ENCODE data around the gene SELENOT.

SELENOT gene

DNA sequence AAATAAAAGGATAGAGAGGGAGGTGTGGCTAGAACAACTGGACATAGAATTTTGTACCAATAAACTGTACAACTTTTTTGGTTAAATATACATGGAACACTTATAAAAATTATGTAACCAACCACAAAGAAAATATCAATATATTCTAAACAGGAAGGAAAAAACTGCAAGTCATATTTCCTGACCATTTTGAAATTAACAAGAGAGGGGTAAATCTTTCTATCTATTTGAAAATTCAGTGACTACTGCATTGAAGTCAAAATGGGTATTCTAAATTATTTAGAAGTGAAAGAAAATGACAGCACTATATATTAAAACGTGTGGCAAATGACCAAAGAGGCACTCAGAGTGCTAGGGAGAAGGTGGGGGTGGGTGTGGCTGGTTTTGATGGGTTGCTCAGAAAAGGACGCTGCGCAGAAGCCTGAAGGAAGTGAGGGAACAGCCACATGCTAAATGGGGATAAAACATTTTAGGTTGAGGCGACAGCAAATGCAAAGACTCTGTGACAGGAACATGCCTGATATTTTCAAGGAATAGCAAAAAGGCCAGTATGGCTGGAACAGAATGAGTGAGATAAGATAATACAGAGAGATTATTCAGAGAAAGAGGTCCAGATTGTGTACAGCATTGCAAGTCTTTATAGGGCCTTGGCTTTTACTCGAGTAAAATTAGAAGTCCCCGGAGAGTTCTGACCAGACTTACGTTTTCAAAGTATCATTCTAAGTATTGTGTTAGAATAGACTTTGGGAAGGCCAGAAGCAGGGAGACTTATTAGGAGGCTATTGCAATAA lies 59.5 kb downstream of the SELENOT start:
- no peak for DNase-seq (ENCODE audit: low read depth in 2 of 2)

DNA sequence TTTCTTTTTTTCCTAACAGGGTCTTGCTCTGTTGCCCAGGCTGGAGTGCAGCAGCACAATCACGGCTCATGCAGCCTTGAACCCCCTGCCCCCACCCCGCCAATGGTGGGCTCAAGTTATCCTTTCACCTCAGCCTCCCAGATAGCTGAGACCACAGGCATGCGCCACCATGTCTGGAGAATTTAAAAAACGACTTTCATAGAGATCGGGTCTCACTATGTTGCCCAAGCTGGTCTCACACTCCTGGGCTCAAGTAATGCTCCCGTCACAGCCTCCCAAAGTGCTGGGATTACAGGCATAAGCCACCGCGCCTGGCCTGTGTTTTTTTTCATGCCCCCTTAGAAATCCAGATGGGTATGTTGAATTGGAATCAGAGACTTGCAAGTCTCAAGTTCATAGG lies 60.3 kb downstream of the SELENOT start:
- no peak for DNase-seq (ENCODE audit: low read depth in 2 of 2)

DNA sequence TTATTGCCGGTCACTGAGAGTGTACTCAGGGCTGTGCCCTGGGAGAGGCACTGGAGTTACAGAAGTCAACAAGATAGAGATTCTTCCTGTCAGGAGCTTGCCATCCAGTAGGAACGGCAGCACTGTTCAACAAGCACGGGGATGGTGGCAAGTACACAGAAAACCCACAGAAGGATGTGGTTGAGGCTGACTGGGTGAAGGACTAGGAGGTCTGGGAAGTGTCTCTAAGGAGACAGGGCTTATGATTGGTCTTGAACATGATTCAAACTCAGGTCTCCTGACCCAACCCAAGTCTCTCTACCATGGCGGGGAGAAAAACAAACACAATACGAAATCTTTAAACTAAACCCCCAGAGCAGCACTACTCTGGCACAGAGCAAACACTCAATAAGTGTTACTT lies 63.0 kb downstream of the SELENOT start:
- no peak for DNase-seq (ENCODE audit: low read depth in 2 of 2)

DNA sequence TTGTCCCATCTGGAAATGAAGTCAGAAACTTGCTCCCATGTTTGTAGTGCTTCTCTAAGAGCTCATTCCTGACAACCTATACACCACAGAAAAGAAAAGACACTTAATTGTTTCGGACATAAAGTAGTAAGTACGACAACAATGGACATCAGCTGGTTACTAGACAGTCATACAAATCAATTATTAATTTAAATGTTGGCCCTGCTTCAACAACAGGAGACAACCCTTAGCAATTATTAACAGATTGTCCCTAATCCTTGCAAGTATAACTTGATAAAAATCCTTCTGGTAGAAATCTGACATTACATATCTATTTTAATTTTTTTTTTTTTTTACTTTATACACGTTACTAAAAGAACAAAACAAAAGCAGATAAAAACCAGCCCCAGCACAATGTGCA lies 70.8 kb downstream of the SELENOT start:
- DNase-seq (ENCODE audit: low read depth in 2 of 2) = no peak

DNA sequence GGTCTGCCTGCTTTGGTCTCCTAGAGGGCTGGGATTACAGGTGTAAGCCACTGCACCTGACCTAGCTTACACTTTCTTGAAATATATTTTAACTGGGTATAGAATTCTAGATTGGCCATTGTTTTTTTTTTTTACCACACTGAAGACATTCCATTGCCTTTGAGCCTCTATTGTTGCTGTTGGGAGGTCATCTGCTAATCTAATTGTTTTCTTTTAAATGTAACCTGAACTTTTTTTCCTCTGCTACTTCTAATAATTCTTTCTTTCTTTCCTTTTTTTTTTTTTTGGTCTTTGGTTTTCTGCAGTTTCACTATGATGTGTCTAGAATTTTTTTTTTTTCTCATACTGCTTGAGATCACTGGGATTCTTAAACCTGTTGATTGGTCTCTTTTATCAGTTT lies 72.5 kb downstream of the SELENOT start:
- no peak for DNase-seq (ENCODE audit: low read depth in 2 of 2)

All from stimulated activated CD4-positive, alpha-beta T cell treated with anti-CD3 and anti-CD28 coated beads, Interleukin-4, amount 100 ng/mL, for 48 hours (primary cell).